HEK293 (cell line): ENCODE results near the gene HIRIP3.

Source experiments
- CTCF ChIA-PET: fragments of 350-600 bp; formaldehyde crosslinking; extraction: SDS; loops from one replicate; lab custom pipeline; 2021; ENCODE audit warnings: antibody characterized with exemption; lab: Yijun Ruan, JAX
- POLR2A ChIA-PET: fragments of 300-600 bp; formaldehyde crosslinking; extraction: SDS; loops from one replicate; lab custom pipeline; 2020; ENCODE audit warnings: antibody characterized with exemption, inconsistent platforms; lab: Yijun Ruan, JAX
- H3K27ac ChIP-seq: fragments of 200-500 bp; sonication (Bioruptor generic); 2 replicates; pipeline ENCODE4 v1.5.1; 2014; ENCODE audit warnings: low read depth, low read length, control low read depth, inconsistent platforms; ENCODE audit errors: extremely low read depth
- H3K36me3 ChIP-seq, 2 experiments: fragments of 200-500 bp in 1 of 2; sonication (Bioruptor generic) in 1 of 2; 1 replicate in 1 of 2; 2 replicates in 1 of 2; pipeline ENCODE4 v1.5.1; 2014 to 2017; ENCODE audit warnings: inconsistent platforms in 2 of 2, low read length in 2 of 2; ENCODE audit not compliant: control insufficient read depth in 2 of 2, insufficient read depth in 1 of 2
- H3K4me1 ChIP-seq: fragments of 200-500 bp; sonication (Bioruptor generic); 2 replicates; pipeline ENCODE4 v1.5.1; 2014; ENCODE audit warnings: mild to moderate bottlenecking, low read length, inconsistent platforms; ENCODE audit not compliant: control insufficient read depth, insufficient read depth
- H3K4me3 ChIP-seq: 2 replicates; pipeline ENCODE4 v1.5.1; 2011; ENCODE audit warnings: low read depth, mild to moderate bottlenecking, control low read depth, low read length, moderate library complexity
- H3K9me3 ChIP-seq: fragments of 200-500 bp; sonication (Bioruptor generic); 2 replicates; pipeline ENCODE4 v1.5.1; 2014; ENCODE audit warnings: low read depth, low read length, inconsistent platforms; ENCODE audit not compliant: control insufficient read depth, insufficient read depth
- AEBP2 ChIP-seq: fragments of 450-650 bp; formaldehyde crosslinking; IDR thresholded peaks from 2 replicates; pipeline ENCODE4 v1.5.1; 2016; ENCODE audit warnings: missing biosample characterization, missing genetic modification characterization, borderline replicate concordance
- PATZ1 ChIP-seq: fragments of 450-650 bp; formaldehyde crosslinking; IDR thresholded peaks from 2 replicates; pipeline ENCODE4 v1.5.1; 2016; ENCODE audit warnings: missing biosample characterization, missing genetic modification characterization
- ZBTB17 ChIP-seq: fragments of 450-650 bp; formaldehyde crosslinking; IDR thresholded peaks from 2 replicates; pipeline ENCODE4 v1.5.1; 2016; ENCODE audit warnings: missing biosample characterization, missing genetic modification characterization
- ZBTB26 ChIP-seq: fragments of 450-650 bp; formaldehyde crosslinking; optimal IDR thresholded peaks from 2 replicates; pipeline ENCODE3; 2016; ENCODE audit warnings: missing biosample characterization, mild to moderate bottlenecking, missing genetic modification characterization
- ZBTB8A ChIP-seq: fragments of 450-650 bp; formaldehyde crosslinking; IDR thresholded peaks from 2 replicates; pipeline ENCODE4 v1.5.1; 2016; ENCODE audit warnings: missing biosample characterization, missing genetic modification characterization
- ZNF138 ChIP-seq: fragments of 450-650 bp; formaldehyde crosslinking; IDR thresholded peaks from 2 replicates; pipeline ENCODE4 v1.5.1; 2016; ENCODE audit warnings: missing biosample characterization, missing genetic modification characterization, borderline replicate concordance
- ZNF157 ChIP-seq: fragments of 450-650 bp; formaldehyde crosslinking; IDR thresholded peaks from 2 replicates; pipeline ENCODE4 v1.5.1; 2016; ENCODE audit warnings: missing biosample characterization, missing genetic modification characterization
- ZNF2 ChIP-seq: fragments of 450-650 bp; formaldehyde crosslinking; IDR thresholded peaks from 2 replicates; pipeline ENCODE4 v1.5.1; 2016; ENCODE audit warnings: missing biosample characterization, missing genetic modification characterization
- ZNF248 ChIP-seq: fragments of 450-650 bp; formaldehyde crosslinking; IDR thresholded peaks from 2 replicates; pipeline ENCODE4 v1.5.1; 2017; ENCODE audit warnings: missing biosample characterization, missing genetic modification characterization
- ZNF324 ChIP-seq: fragments of 450-650 bp; formaldehyde crosslinking; IDR thresholded peaks from 2 replicates; pipeline ENCODE4 v1.5.1; 2016; ENCODE audit warnings: missing biosample characterization, missing genetic modification characterization
- ZNF433 ChIP-seq: fragments of 450-650 bp; formaldehyde crosslinking; IDR thresholded peaks from 2 replicates; pipeline ENCODE4 v1.5.1; 2016; ENCODE audit warnings: missing biosample characterization, missing genetic modification characterization, low read depth
- ZNF561 ChIP-seq: fragments of 450-650 bp; IDR thresholded peaks from 2 replicates; pipeline ENCODE4 v1.5.1; 2018; ENCODE audit warnings: missing biosample characterization, missing genetic modification characterization, borderline replicate concordance
- ZNF585B ChIP-seq: fragments of 450-650 bp; formaldehyde crosslinking; IDR thresholded peaks from 2 replicates; pipeline ENCODE4 v1.5.1; 2016; ENCODE audit warnings: missing biosample characterization, missing genetic modification characterization
- ZNF621 ChIP-seq: fragments of 450-650 bp; formaldehyde crosslinking; IDR thresholded peaks from 2 replicates; pipeline ENCODE4 v1.5.1; 2017; ENCODE audit warnings: missing biosample characterization, missing genetic modification characterization
- ZNF701 ChIP-seq: fragments of 450-650 bp; formaldehyde crosslinking; IDR thresholded peaks from 2 replicates; pipeline ENCODE4 v1.5.1; 2016; ENCODE audit warnings: missing biosample characterization, missing genetic modification characterization
- ZSCAN16 ChIP-seq: fragments of 450-650 bp; formaldehyde crosslinking; IDR thresholded peaks from 2 replicates; pipeline ENCODE4 v1.5.1; 2016; ENCODE audit warnings: missing biosample characterization, missing genetic modification characterization
- TF ChIP-seq, protein P1 (sequence below): fragments of 450-650 bp; formaldehyde crosslinking; IDR thresholded peaks from 2 replicates; pipeline ENCODE4 v1.5.1; 2016; ENCODE audit warnings: missing biosample characterization, missing genetic modification characterization, borderline replicate concordance
- TF ChIP-seq, protein P2 (sequence below): fragments of 450-650 bp; formaldehyde crosslinking; IDR thresholded peaks from 2 replicates; pipeline ENCODE4 v1.5.1; 2017; ENCODE audit warnings: missing biosample characterization, missing genetic modification characterization
- TF ChIP-seq, protein P3 (sequence below): fragments of 450-650 bp; formaldehyde crosslinking; IDR thresholded peaks from 2 replicates; pipeline ENCODE4; 2016; ENCODE audit warnings: missing biosample characterization, missing genetic modification characterization
- TF ChIP-seq, protein P4 (sequence below): fragments of 450-650 bp; formaldehyde crosslinking; IDR thresholded peaks from 2 replicates; pipeline ENCODE4 v1.5.1; 2016; ENCODE audit warnings: missing biosample characterization, missing genetic modification characterization

HIRIP3 gene

GRCh38 chr16:30010844-30011713 lies 15.7 kb upstream of the HIRIP3 start, which contains the start of gene DOC2A (continued):
- TF ChIP-seq, protein P1, sequence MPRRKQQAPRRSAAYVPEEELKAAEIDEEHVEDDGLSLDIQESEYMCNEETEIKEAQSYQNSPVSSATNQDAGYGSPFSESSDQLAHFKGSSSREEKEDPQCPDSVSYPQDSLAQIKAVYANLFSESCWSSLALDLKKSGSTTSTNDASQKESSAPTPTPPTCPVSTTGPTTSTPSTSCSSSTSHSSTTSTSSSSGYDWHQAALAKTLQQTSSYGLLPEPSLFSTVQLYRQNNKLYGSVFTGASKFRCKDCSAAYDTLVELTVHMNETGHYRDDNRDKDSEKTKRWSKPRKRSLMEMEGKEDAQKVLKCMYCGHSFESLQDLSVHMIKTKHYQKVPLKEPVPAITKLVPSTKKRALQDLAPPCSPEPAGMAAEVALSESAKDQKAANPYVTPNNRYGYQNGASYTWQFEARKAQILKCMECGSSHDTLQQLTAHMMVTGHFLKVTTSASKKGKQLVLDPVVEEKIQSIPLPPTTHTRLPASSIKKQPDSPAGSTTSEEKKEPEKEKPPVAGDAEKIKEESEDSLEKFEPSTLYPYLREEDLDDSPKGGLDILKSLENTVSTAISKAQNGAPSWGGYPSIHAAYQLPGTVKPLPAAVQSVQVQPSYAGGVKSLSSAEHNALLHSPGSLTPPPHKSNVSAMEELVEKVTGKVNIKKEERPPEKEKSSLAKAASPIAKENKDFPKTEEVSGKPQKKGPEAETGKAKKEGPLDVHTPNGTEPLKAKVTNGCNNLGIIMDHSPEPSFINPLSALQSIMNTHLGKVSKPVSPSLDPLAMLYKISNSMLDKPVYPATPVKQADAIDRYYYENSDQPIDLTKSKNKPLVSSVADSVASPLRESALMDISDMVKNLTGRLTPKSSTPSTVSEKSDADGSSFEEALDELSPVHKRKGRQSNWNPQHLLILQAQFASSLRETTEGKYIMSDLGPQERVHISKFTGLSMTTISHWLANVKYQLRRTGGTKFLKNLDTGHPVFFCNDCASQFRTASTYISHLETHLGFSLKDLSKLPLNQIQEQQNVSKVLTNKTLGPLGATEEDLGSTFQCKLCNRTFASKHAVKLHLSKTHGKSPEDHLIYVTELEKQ (tag by site-specific recombination): no peak
- no peak for TF ChIP-seq ZNF138 (tag by site-specific recombination)
- TF ChIP-seq, protein P2, sequence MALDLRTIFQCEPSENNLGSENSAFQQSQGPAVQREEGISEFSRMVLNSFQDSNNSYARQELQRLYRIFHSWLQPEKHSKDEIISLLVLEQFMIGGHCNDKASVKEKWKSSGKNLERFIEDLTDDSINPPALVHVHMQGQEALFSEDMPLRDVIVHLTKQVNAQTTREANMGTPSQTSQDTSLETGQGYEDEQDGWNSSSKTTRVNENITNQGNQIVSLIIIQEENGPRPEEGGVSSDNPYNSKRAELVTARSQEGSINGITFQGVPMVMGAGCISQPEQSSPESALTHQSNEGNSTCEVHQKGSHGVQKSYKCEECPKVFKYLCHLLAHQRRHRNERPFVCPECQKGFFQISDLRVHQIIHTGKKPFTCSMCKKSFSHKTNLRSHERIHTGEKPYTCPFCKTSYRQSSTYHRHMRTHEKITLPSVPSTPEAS: peak; percentile 86
- TF ChIP-seq ZNF585B: no peak
- no peak for TF ChIP-seq ZNF433 (tag by site-specific recombination)
- peak; percentile 99 for TF ChIP-seq ZBTB17
- TF ChIP-seq, protein P3, sequence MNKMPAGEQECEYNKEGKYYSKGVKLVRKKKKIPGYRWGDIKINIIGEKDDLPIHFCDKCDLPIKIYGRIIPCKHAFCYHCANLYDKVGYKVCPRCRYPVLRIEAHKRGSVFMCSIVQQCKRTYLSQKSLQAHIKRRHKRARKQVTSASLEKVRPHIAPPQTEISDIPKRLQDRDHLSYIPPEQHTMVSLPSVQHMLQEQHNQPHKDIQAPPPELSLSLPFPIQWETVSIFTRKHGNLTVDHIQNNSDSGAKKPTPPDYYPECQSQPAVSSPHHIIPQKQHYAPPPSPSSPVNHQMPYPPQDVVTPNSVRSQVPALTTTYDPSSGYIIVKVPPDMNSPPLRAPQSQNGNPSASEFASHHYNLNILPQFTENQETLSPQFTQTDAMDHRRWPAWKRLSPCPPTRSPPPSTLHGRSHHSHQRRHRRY (tag by site-specific recombination): no peak
- TF ChIP-seq ZNF2 (tag by site-specific recombination): 0 out of 2 replicates have a peak, but pooled peaks have one; percentile 12
- TF ChIP-seq ZBTB26 (tag by site-specific recombination): peak; percentile 100
- TF ChIP-seq ZNF561 (tag by site-specific recombination): peak; percentile 48; the same call in 1 of the 2 replicates

GRCh38 chr16:30009990-30010843 lies 14.8 kb upstream of the HIRIP3 start:
- H3K9me3 ChIP-seq: no peaks in the 10 kb centered on the region
- no peaks in the 10 kb centered on the region for H3K4me1 ChIP-seq
- H3K27ac ChIP-seq: no peak overlapping the region; the same call in 1 of the 2 replicates
- H3K36me3 ChIP-seq: peaks cover 0 to 15% of the 10 kb centered on the region in 2 experiments; a peak in 1 of 3 replicates
- POLR2A ChIA-PET: interaction anchor here (0.7 kb wide), 1 partner anchor 15 kb away, joined by 4 read pairs; the partner anchor contains the start of genes HIRIP3 and INO80E
- H3K4me3 ChIP-seq: peak overlapping the region; percentile 50
- CTCF ChIA-PET: interaction anchor here (1.4 kb wide), 1 partner anchor 22 kb away, joined by 6 read pairs; no protein-coding TSS in a partner anchor
- TF ChIP-seq ZNF157 (tag by site-specific recombination): no peak
- TF ChIP-seq PATZ1 (tag by site-specific recombination): peak; percentile 74
- TF ChIP-seq ZNF701 (tag by site-specific recombination): 0 out of 2 replicates have a peak, but pooled peaks have one; percentile 42
- no peak for TF ChIP-seq ZNF248
- TF ChIP-seq ZNF621 (tag by site-specific recombination): no peak
- TF ChIP-seq, protein P4, sequence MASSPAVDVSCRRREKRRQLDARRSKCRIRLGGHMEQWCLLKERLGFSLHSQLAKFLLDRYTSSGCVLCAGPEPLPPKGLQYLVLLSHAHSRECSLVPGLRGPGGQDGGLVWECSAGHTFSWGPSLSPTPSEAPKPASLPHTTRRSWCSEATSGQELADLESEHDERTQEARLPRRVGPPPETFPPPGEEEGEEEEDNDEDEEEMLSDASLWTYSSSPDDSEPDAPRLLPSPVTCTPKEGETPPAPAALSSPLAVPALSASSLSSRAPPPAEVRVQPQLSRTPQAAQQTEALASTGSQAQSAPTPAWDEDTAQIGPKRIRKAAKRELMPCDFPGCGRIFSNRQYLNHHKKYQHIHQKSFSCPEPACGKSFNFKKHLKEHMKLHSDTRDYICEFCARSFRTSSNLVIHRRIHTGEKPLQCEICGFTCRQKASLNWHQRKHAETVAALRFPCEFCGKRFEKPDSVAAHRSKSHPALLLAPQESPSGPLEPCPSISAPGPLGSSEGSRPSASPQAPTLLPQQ (tag by site-specific recombination): peak; percentile 83
- TF ChIP-seq ZNF324 (tag by site-specific recombination): no peak
- TF ChIP-seq AEBP2 (tag by site-specific recombination): no peak
- 0 out of 2 replicates have a peak, but pooled peaks have one; percentile 13 for TF ChIP-seq ZNF2 (tag by site-specific recombination)
- 0 out of 2 replicates have a peak, but pooled peaks have one; percentile 46 for TF ChIP-seq ZBTB8A (tag by site-specific recombination)
- 0 out of 2 replicates have a peak, but pooled peaks have one; percentile 25 for TF ChIP-seq ZSCAN16
